GM18870 (cell line): ENCODE data around the gene SMIM15.
"Not testable (repeated sequence)": the region's sequence is repeated elsewhere in the genome, so short reads cannot be mapped to it uniquely, and the experiment has no call there.

Source experiments
- ATAC-seq: cut with Tn5 transposase; IDR thresholded peaks from one replicate; pipeline ENCODE4 v1.9.1; 2021; ENCODE audit warnings: moderate library complexity; ENCODE audit not compliant: unreplicated experiment

SMIM15 gene

GRCh38 chr5:61162010-61162831 is at the start of gene SMIM15:
TSS of gene SMIM15 (minus strand) at chr5:61162468. CDS start at chr5:61160171, 2,297 bp downstream.
- ATAC-seq: peak; percentile 90

- ATAC-seq: no peak
These were observed 45.6 kb upstream of the SMIM15 start for GRCh38 chr5:61207884-61208283.

- ATAC-seq: no peak
These were observed 42.7 kb upstream of the SMIM15 start for GRCh38 chr5:61205013-61205412.

- ATAC-seq: peak; percentile 50
These were observed 39.9 kb upstream of the SMIM15 start for GRCh38 chr5:61202213-61202612.

- peak; percentile 68 for ATAC-seq
These were observed 38.4 kb upstream of the SMIM15 start for GRCh38 chr5:61200582-61201155.

- ATAC-seq: no peak
These were observed 36.3 kb upstream of the SMIM15 start for GRCh38 chr5:61198606-61199005.

- ATAC-seq: not testable (repeated sequence)
These were observed 25.6 kb upstream of the SMIM15 start for GRCh38 chr5:61187826-61188225.

GRCh38 chr5:61187352-61187751 is 25.1 kb upstream of the SMIM15 start:
- not testable (repeated sequence) for ATAC-seq

GRCh38 chr5:61186634-61187033 is 24.4 kb upstream of the SMIM15 start:
- no peak for ATAC-seq

GRCh38 chr5:61184708-61185107 is 22.4 kb upstream of the SMIM15 start:
- ATAC-seq: no peak

- ATAC-seq: no peak
These were observed 21.3 kb upstream of the SMIM15 start for GRCh38 chr5:61183538-61183937.

- no peak for ATAC-seq
These were observed 20.2 kb upstream of the SMIM15 start for GRCh38 chr5:61182449-61182848.

GRCh38 chr5:61180886-61181285 is 18.6 kb upstream of the SMIM15 start:
- no peak for ATAC-seq

- ATAC-seq: no peak
These were observed 16.4 kb upstream of the SMIM15 start for GRCh38 chr5:61178702-61179101.

GRCh38 chr5:61177716-61178115 is 15.4 kb upstream of the SMIM15 start:
- ATAC-seq: peak; percentile 79

- no peak for ATAC-seq
These were observed 14.8 kb upstream of the SMIM15 start for GRCh38 chr5:61177070-61177469.

- no peak for ATAC-seq
These were observed 14.4 kb upstream of the SMIM15 start for GRCh38 chr5:61176631-61177030.

- ATAC-seq: no peak
These were observed 9.2 kb upstream of the SMIM15 start for GRCh38 chr5:61171479-61171878.

- ATAC-seq: no peak
These were observed 6.7 kb upstream of the SMIM15 start for GRCh38 chr5:61168951-61169350.

GRCh38 chr5:61167382-61167781 is 5.1 kb upstream of the SMIM15 start:
- no peak for ATAC-seq

GRCh38 chr5:61163905-61164304 is 1.6 kb upstream of the SMIM15 start:
- ATAC-seq: no peak

- ATAC-seq: no peak
These were observed 732 bp upstream of the SMIM15 start for GRCh38 chr5:61162832-61163567.
